Upper lobe of right lung (tissue), 1 donor: Measurements from ENCODE around the gene SLC26A9. TPM values are rescaled to one million over a fixed set of nuclear protein-coding genes. Genes with fewer than 3 reads are reported as not detected.
A peak's percentile ranks its signal among the peaks of the same experiment; 100 is the strongest.

ENCODE experiments used
- ATAC-seq: fragments of 200-7000 bp; cut with Tn5 transposase; one replicate; pipeline ENCODE4 v1.9.1; 2020; ENCODE audit warnings: mild to moderate bottlenecking, moderate library complexity
- DNase-seq: peaks from one replicate; pipeline ENCODE4 v3.0.0-alpha.2; 2020
- H3K27ac ChIP-seq: fragments of 200-600 bp; one replicate; pipeline ENCODE4 v1.8.0; 2022
- H3K27me3 ChIP-seq: fragments of 200-600 bp; one replicate; pipeline ENCODE4 v1.8.0; 2022; ENCODE audit warnings: mild to moderate bottlenecking
- H3K36me3 ChIP-seq: fragments of 200-600 bp; one replicate; pipeline ENCODE4 v1.8.0; 2022
- H3K4me1 ChIP-seq: fragments of 200-600 bp; one replicate; pipeline ENCODE4 v1.8.0; 2022
- H3K4me3 ChIP-seq: fragments of 200-600 bp; one replicate; pipeline ENCODE4 v1.8.0; 2022; ENCODE audit warnings: mild to moderate bottlenecking
- H3K9me3 ChIP-seq: fragments of 200-600 bp; one replicate; pipeline ENCODE4 v1.8.0; 2022
- intact Hi-C: fragments of 100-400 bp; cut with DNase I; formaldehyde crosslinking; loops from one replicate; pipeline ENCODE4 v1.11.0; 2022
- total RNA-seq: library from RNA; stranded (reverse); fragmentation: NEBNext Ultra II Directional; extraction: Animal tissue kit (Norgen Biotek cat#: 25700); gene quantifications from one replicate; pipeline ENCODE4 v1.2.1, GENCODE V29; 2021
- TF ChIP-seq, protein P1 (sequence below): fragments of 200-600 bp; IDR thresholded peaks from one replicate; pipeline ENCODE4 v1.8.0; 2022; ENCODE audit warnings: antibody characterized with exemption
- donor health status: DM: no; HTN: yes; CAD: no; lungs with severe emphysema.

SLC26A9 gene
- total RNA-seq, 1 donor from 2014 or later, result 21.7 TPM

DNA sequence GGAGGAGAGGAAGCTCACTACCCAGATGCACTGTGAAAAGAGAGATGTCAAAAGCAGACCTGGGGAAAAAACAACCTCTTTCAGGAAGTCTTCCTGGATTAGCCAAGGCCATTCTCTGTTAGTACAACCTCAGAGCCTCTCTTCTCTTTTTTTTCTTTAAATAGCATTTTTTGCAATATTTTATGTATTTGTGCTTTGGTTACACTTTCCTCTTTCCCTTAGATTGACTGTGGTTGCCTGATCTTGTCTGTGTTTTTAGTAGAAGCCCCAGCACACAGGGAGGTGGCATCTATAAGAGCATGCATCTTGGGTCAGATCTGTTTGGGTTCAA, 18.8 kb downstream of the SLC26A9 start:
- H3K4me3 ChIP-seq, result no peak overlapping the region
- DNase-seq, result no peak
- peaks cover 12% of the 10 kb centered on the region for H3K4me1 ChIP-seq
- TF ChIP-seq, protein P1, sequence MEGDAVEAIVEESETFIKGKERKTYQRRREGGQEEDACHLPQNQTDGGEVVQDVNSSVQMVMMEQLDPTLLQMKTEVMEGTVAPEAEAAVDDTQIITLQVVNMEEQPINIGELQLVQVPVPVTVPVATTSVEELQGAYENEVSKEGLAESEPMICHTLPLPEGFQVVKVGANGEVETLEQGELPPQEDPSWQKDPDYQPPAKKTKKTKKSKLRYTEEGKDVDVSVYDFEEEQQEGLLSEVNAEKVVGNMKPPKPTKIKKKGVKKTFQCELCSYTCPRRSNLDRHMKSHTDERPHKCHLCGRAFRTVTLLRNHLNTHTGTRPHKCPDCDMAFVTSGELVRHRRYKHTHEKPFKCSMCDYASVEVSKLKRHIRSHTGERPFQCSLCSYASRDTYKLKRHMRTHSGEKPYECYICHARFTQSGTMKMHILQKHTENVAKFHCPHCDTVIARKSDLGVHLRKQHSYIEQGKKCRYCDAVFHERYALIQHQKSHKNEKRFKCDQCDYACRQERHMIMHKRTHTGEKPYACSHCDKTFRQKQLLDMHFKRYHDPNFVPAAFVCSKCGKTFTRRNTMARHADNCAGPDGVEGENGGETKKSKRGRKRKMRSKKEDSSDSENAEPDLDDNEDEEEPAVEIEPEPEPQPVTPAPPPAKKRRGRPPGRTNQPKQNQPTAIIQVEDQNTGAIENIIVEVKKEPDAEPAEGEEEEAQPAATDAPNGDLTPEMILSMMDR, result no peak
- ATAC-seq, result no peak
- no peaks in the 10 kb centered on the region for H3K36me3 ChIP-seq
- intact Hi-C loops, result no loop called here
- H3K9me3 ChIP-seq, result no peaks in the 10 kb centered on the region
- H3K27me3 ChIP-seq, result no peaks in the 10 kb centered on the region
- H3K27ac ChIP-seq, result no peak overlapping the region

- Histone ChIP-seq H3K9me3 (no peaks in the 10 kb centered on the region), H3K27me3 (no peaks in the 10 kb centered on the region), H3K36me3 (no peaks in the 10 kb centered on the region), H3K4me3 (no peak overlapping the region), H3K27ac (no peak overlapping the region), H3K4me1 (peaks cover 15% of the 10 kb centered on the region)
- TF ChIP-seq, protein P1, result no peak
- ATAC-seq (no peak), DNase-seq (no peak)
- intact Hi-C loops, result no loop called here
Observed at GRCh38 chr1:205923651-205924459, 19.4 kb downstream of the SLC26A9 start.

DNA sequence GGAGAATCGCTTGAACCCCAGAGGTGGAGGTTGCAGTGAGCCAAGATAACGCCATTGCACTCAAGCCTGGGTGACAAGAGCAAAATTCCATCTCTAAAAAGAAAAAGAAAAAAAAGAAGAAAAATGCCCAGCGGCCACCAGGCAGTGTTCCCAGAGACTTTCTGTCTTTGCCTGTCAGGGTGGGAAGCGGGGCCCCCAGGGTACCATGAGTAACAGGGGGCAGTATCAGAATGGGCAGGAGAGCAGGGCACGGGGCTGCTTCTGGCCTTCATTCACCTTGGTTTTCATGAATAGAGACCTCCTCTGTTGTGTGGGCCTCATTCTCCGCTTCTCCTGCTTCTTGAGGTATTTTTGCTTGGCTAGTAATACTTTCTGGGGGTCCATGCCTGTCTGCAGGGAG, 20.4 kb downstream of the SLC26A9 start:
- Histone ChIP-seq H3K4me3 (no peak overlapping the region), H3K27me3 (no peaks in the 10 kb centered on the region), H3K9me3 (no peaks in the 10 kb centered on the region), H3K36me3 (no peaks in the 10 kb centered on the region), H3K27ac (no peak overlapping the region), H3K4me1 (peaks cover 15% of the 10 kb centered on the region)
- no peak for DNase-seq
- ATAC-seq, result no peak
- TF ChIP-seq, protein P1, result no peak
- intact Hi-C loops, result no loop called here

- intact Hi-C loops, result no loop called here
- H3K4me1 ChIP-seq, result peaks cover 15% of the 10 kb centered on the region
- no peak for ATAC-seq
- H3K27ac ChIP-seq, result no peak overlapping the region
- no peaks in the 10 kb centered on the region for H3K36me3 ChIP-seq
- H3K27me3 ChIP-seq, result no peaks in the 10 kb centered on the region
- DNase-seq, result no peak
- TF ChIP-seq, protein P1, result no peak
- H3K4me3 ChIP-seq, result no peak overlapping the region
- H3K9me3 ChIP-seq, result no peaks in the 10 kb centered on the region
Observed at GRCh38 chr1:205922314-205922713, 20.9 kb downstream of the SLC26A9 start.

GRCh38 chr1:205921570-205921909, 21.7 kb downstream of the SLC26A9 start:
- Histone ChIP-seq H3K4me3 (no peak overlapping the region), H3K36me3 (no peaks in the 10 kb centered on the region), H3K27ac (peak overlapping the region; percentile 36), H3K27me3 (no peaks in the 10 kb centered on the region), H3K9me3 (no peaks in the 10 kb centered on the region), H3K4me1 (peaks cover 15% of the 10 kb centered on the region)
- TF ChIP-seq, protein P1, result no peak
- ATAC-seq (no peak), DNase-seq (no peak)
- intact Hi-C loops, result no loop called here
